AG04450 (cell line): Measurements from ENCODE around the gene BRS3. TPM values are rescaled to one million over a fixed set of nuclear protein-coding genes. Genes with fewer than 3 reads are reported as not detected.

Experiments
- CTCF ChIA-PET: fragments of 300-600, 350-600 bp; formaldehyde crosslinking; extraction: SDS; loops from one replicate; lab custom pipeline; 2022; ENCODE audit warnings: antibody characterized with exemption, inconsistent platforms; lab: Charles Lee
- POLR2A ChIA-PET: fragments of 350-600 bp; formaldehyde crosslinking; extraction: SDS; loops from one replicate; lab custom pipeline; 2021; ENCODE audit warnings: antibody characterized with exemption, inconsistent platforms; lab: Yijun Ruan, JAX
- DNase-seq: peaks from one replicate; pipeline ENCODE4 v3.0.0-alpha.2; 2011; ENCODE audit warnings: low read depth, low spot score
- H3K27ac ChIP-seq: one replicate; pipeline ENCODE4 v1.5.1; 2012; ENCODE audit warnings: low read depth, low read length, control low read depth
- H3K27me3 ChIP-seq: one replicate; pipeline ENCODE4 v1.6.0; 2012; ENCODE audit warnings: low read length; ENCODE audit not compliant: control insufficient read depth, insufficient read depth
- H3K4me3 ChIP-seq: 2 replicates; pipeline ENCODE4 v1.5.1; 2011; ENCODE audit warnings: mild to moderate bottlenecking, low read depth, low read length, control low read depth
- H3K9me3 ChIP-seq: 2 replicates; pipeline ENCODE4 v1.5.1; 2012; ENCODE audit warnings: low read length; ENCODE audit not compliant: control insufficient read depth, insufficient read depth
- CTCF ChIP-seq: IDR thresholded peaks from 2 replicates; pipeline ENCODE4 v1.5.1; 2011; ENCODE audit warnings: low read depth, low read length, control low read depth, inconsistent platforms
- polyA plus RNA-seq: library from polyadenylated mRNA; depleted of rRNA; stranded (reverse); fragments of >200 nt; gene quantifications from 2 replicates; pipeline ENCODE4 v1.2.3, GENCODE V29; 2011

The BRS3 gene
- polyA plus RNA-seq, 1 experiment: not detected

GRCh38 chrX:136473663-136474062, 14.1 kb upstream of the BRS3 start:
- POLR2A ChIA-PET: no interaction called here
- DNase-seq: no peak

GRCh38 chrX:136475236-136475635, 12.5 kb upstream of the BRS3 start:
- H3K27ac ChIP-seq: no peak overlapping the region
- no peaks in the 10 kb centered on the region for H3K9me3 ChIP-seq
- H3K27me3 ChIP-seq: no peaks in the 10 kb centered on the region
- H3K4me3 ChIP-seq: no peak overlapping the region
- ChIA-PET CTCF (no interaction called here), POLR2A (no interaction called here)
- DNase-seq: no peak
- no peak for TF ChIP-seq CTCF

More at GRCh38 chrX:136473663-136474062, 14.1 kb upstream of the BRS3 start:
- no peaks in the 10 kb centered on the region for H3K27me3 ChIP-seq
- no peaks in the 10 kb centered on the region for H3K9me3 ChIP-seq
- CTCF ChIA-PET: no interaction called here
- no peak for TF ChIP-seq CTCF
- H3K4me3 ChIP-seq: no peak overlapping the region
- H3K27ac ChIP-seq: no peak overlapping the region

GRCh38 chrX:136476501-136476900, 11.2 kb upstream of the BRS3 start:
- POLR2A ChIA-PET: no interaction called here
- H3K4me3 ChIP-seq: no peak overlapping the region
- CTCF ChIA-PET: interaction anchor here (1.4 kb wide), 1 partner anchor 208 kb away, joined by 3 read pairs; no protein-coding TSS in a partner anchor
- TF ChIP-seq CTCF: no peak
- DNase-seq: no peak
- H3K27me3 ChIP-seq: no peaks in the 10 kb centered on the region
- no peaks in the 10 kb centered on the region for H3K9me3 ChIP-seq
- no peak overlapping the region for H3K27ac ChIP-seq

GRCh38 chrX:136477026-136477425, 10.7 kb upstream of the BRS3 start:
- no peak for DNase-seq
- H3K27me3 ChIP-seq: no peaks in the 10 kb centered on the region
- no peak for TF ChIP-seq CTCF
- no peak overlapping the region for H3K4me3 ChIP-seq
- ChIA-PET CTCF (interaction anchor here (1.4 kb wide), 1 partner anchor 208 kb away, joined by 3 read pairs; no protein-coding TSS in a partner anchor), POLR2A (no interaction called here)
- H3K9me3 ChIP-seq: no peaks in the 10 kb centered on the region
- no peak overlapping the region for H3K27ac ChIP-seq

GRCh38 chrX:136480383-136480782, 7.4 kb upstream of the BRS3 start:
- no peak for TF ChIP-seq CTCF
- ChIA-PET CTCF (no interaction called here), POLR2A (no interaction called here)
- Histone ChIP-seq H3K9me3 (no peaks in the 10 kb centered on the region), H3K4me3 (no peak overlapping the region), H3K27ac (no peak overlapping the region), H3K27me3 (no peaks in the 10 kb centered on the region)
- no peak for DNase-seq
